Ishikawa (cell line): Measurements from ENCODE around the gene EPHB1.

Experiments
- CEBPB ChIP-seq: IDR thresholded peaks from 2 replicates; pipeline ENCODE4 v1.6.1; 2012
- EGR1 ChIP-seq: IDR thresholded peaks from 2 replicates; pipeline ENCODE4 v1.6.1; 2012
- EP300 ChIP-seq: IDR thresholded peaks from 2 replicates; pipeline ENCODE4 v1.6.1; 2012; ENCODE audit warnings: borderline replicate concordance
- FOXM1 ChIP-seq: IDR thresholded peaks from 2 replicates; pipeline ENCODE4 v1.6.1; 2012; ENCODE audit warnings: low read depth, borderline replicate concordance
- RAD21 ChIP-seq: IDR thresholded peaks from 2 replicates; pipeline ENCODE4 v1.6.1; 2012; ENCODE audit warnings: low read depth
- REST ChIP-seq: IDR thresholded peaks from 2 replicates; pipeline ENCODE4 v1.6.1; 2012; ENCODE audit warnings: low read depth, mild to moderate bottlenecking
- TAF1 ChIP-seq: IDR thresholded peaks from 2 replicates; pipeline ENCODE4 v1.6.1; 2012; ENCODE audit warnings: low read depth, mild to moderate bottlenecking
- TCF12 ChIP-seq: IDR thresholded peaks from 2 replicates; pipeline ENCODE4 v1.6.1; 2012; ENCODE audit warnings: low read depth
- TEAD4 ChIP-seq: IDR thresholded peaks from 2 replicates; pipeline ENCODE4 v1.6.1; 2012
- USF1 ChIP-seq: IDR thresholded peaks from 2 replicates; pipeline ENCODE4 v1.6.1; 2012
- YY1 ChIP-seq: IDR thresholded peaks from 2 replicates; pipeline ENCODE4 v1.6.1; 2012; ENCODE audit warnings: low read depth
- ZBTB7A ChIP-seq: IDR thresholded peaks from 2 replicates; pipeline ENCODE4 v1.6.1; 2012; ENCODE audit warnings: low read depth
- TF ChIP-seq, protein P1 (sequence below): IDR thresholded peaks from 2 replicates; pipeline ENCODE4 v1.6.1; 2012

GRCh38 chr3:135155228-135155627, 360.2 kb downstream of the EPHB1 start:
- TF ChIP-seq CEBPB = no peak
- TF ChIP-seq REST = no peak
- no peak for TF ChIP-seq YY1
- TF ChIP-seq, protein P1, sequence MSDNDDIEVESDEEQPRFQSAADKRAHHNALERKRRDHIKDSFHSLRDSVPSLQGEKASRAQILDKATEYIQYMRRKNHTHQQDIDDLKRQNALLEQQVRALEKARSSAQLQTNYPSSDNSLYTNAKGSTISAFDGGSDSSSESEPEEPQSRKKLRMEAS = no peak
- no peak for TF ChIP-seq EP300
- no peak for TF ChIP-seq TEAD4
- no peak for TF ChIP-seq TAF1
- TF ChIP-seq FOXM1 = no peak
- no peak for TF ChIP-seq USF1
- TF ChIP-seq ZBTB7A = no peak
- no peak for TF ChIP-seq RAD21
- no peak for TF ChIP-seq TCF12
- no peak for TF ChIP-seq EGR1
